Peyer's patch (tissue), 4 donors: ENCODE measurements around the gene UST.

Experiments
- CTCF ChIP-seq, 6 experiments: fragments of 450-650 bp in 4 of 6; fragments of 200-600 bp in 2 of 6; sonication (generic) in 1 of 6; IDR thresholded peaks; one replicate each; pipeline ENCODE4 v1.5.1; 2017 to 2019; ENCODE audit warnings: antibody characterized with exemption in 6 of 6, mild to moderate bottlenecking in 3 of 6, moderate library complexity in 1 of 6
- POLR2A ChIP-seq, 2 donors: fragments of 450-650 bp; IDR thresholded peaks; one replicate each; pipeline ENCODE4 v1.5.1; 2017; ENCODE audit warnings: antibody characterized with exemption in 2 of 2, mild to moderate bottlenecking in 2 of 2, moderate library complexity in 2 of 2

DNA sequence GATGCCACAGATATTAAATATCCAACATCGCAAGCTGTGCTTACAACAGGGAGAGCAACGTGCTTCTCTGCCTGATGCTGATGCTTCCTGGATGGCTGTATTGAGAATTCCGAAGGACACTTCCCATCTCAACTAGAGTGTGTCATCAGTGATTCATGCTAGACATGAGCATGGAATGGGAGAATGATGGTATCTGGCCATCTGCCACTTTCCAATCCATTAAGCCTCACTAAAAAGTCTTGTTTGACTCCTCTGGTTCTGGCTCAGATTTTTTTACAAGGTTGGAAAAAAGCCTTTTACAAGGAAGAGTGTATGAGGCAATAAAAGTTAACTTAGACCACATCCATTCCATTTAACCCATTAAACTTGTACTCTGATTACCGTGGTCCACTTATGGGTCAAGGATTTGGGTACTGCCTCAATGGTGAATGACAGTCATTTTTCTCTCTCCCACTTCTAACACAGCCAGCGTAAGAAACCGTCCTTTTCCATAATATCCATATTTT lies 265.3 kb downstream of the UST start:
- TF ChIP-seq CTCF (IDR thresholded peaks at IDR 0.05), result no peak
- TF ChIP-seq POLR2A (IDR thresholded peaks at IDR 0.05), result no peak
